Small intestine (tissue), 7 donors: ENCODE measurements around the gene SLCO2B1. TPM values are rescaled to one million over a fixed set of nuclear protein-coding genes. Genes with fewer than 3 reads are reported as not detected.

Source experiments
- DNase-seq, 2 donors: peaks; one replicate each; pipeline versions ENCODE4 v3.0.0 to v3.0.0-alpha.2; 2013
- FAIRE-seq: peaks from 2 replicates; lab custom pipeline; 2012; peaks lifted over from hg19 to GRCh38; lab: Jason Lieb, UNC
- H3K27ac ChIP-seq, 3 donors: one replicate each; pipeline ENCODE4 v1.5.1; 2013; ENCODE audit warnings: low read length in 2 of 3, mild to moderate bottlenecking in 2 of 3, control low read depth in 1 of 3, inconsistent platforms in 1 of 3, low read depth in 1 of 3, moderate library complexity in 1 of 3
- H3K27me3 ChIP-seq, 3 donors: one replicate each; pipeline ENCODE4 v1.6.1; 2013; ENCODE audit warnings: low read length in 3 of 3, inconsistent platforms in 1 of 3; ENCODE audit not compliant: control insufficient read depth in 3 of 3, insufficient read depth in 3 of 3
- H3K36me3 ChIP-seq, 3 donors: one replicate each; pipeline ENCODE4 v1.6.1; 2013; ENCODE audit warnings: low read length in 3 of 3, inconsistent platforms in 1 of 3, low read depth in 1 of 3, mild to moderate bottlenecking in 1 of 3, moderate library complexity in 1 of 3; ENCODE audit not compliant: control insufficient read depth in 3 of 3, insufficient read depth in 2 of 3
- H3K4me1 ChIP-seq, 3 donors: one replicate each; pipeline ENCODE4 v1.6.1; 2013; ENCODE audit warnings: low read length in 2 of 3, inconsistent platforms in 1 of 3, low read depth in 1 of 3, mild to moderate bottlenecking in 1 of 3, moderate library complexity in 1 of 3; ENCODE audit not compliant: control insufficient read depth in 3 of 3, insufficient read depth in 2 of 3
- H3K4me3 ChIP-seq, 3 donors: one replicate each; pipeline ENCODE4 v1.5.1; 2013; ENCODE audit warnings: low read length in 3 of 3, control low read depth in 1 of 3, inconsistent platforms in 1 of 3, low read depth in 1 of 3, mild to moderate bottlenecking in 1 of 3, moderate library complexity in 1 of 3
- H3K9me3 ChIP-seq, 2 donors: one replicate each; pipeline ENCODE4 v1.6.1; 2013; ENCODE audit warnings: low read depth in 1 of 2, low read length in 1 of 2; ENCODE audit not compliant: control insufficient read depth in 2 of 2, insufficient read depth in 1 of 2
- WGBS, 3 donors: extraction: QIAGEN DNeasy Blood & Tissue Kit; methylation state at CpG; one replicate each; pipeline ENCODE4 v1.1.7; 2013; 5-methylcytosine and 5-hydroxymethylcytosine counted together
- polyA plus RNA-seq, 4 donors: library from polyadenylated mRNA; stranded (reverse) in 3 of 4; unstranded in 1 of 4; fragments of 200-250 nt in 3 of 4; fragments of 120-200 nt in 1 of 4; gene quantifications; one replicate each; pipeline versions ENCODE4 v1.2.1 to v1.2.3, GENCODE V29; 2013
- donor health status: healthy with polysubstance abuse.
- donor health status: control.
- donor health status: control.
- donor health status: Bipolar disorder and iron deficiency.
- donor health status: healthy.

The SLCO2B1 gene
- polyA plus RNA-seq, 4 donors, result 10.3 to 141 (median 30.6) TPM

DNA sequence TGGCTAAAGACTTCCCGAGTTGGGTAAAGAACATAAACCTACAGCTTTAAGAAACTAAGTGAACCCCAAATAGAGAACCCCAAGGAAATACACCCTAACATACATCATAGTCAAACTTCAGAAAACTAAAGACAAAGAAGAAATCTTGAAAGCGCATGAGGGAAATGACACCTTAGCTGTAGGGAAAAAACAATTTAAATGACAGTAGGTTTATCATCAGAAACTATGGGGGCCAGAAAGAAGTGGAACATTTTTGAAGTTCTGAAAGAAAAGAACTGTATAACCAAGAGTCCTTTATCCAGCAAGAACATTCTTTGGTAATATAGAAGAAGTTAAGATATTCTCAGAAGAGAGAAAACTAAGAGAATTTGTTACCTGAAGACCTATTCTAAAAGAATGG is 38.7 kb upstream of the SLCO2B1 start:
- Histone ChIP-seq H3K27me3 (peaks cover 0 to 4% (median 2%) of the 10 kb centered on the region in 3 donors), H3K27ac (no peak overlapping the region), H3K36me3 (no peaks in the 10 kb centered on the region), H3K9me3 (peaks cover 0 to 8% of the 10 kb centered on the region in 2 donors), H3K4me3 (no peak overlapping the region), H3K4me1 (no peaks in the 10 kb centered on the region)
- FAIRE-seq, result no peak
- WGBS, 3 donors, result 86 to 89% (median 87%) methylated on average over 2 of the region's 2 CpGs
- DNase-seq, result no peak

DNA sequence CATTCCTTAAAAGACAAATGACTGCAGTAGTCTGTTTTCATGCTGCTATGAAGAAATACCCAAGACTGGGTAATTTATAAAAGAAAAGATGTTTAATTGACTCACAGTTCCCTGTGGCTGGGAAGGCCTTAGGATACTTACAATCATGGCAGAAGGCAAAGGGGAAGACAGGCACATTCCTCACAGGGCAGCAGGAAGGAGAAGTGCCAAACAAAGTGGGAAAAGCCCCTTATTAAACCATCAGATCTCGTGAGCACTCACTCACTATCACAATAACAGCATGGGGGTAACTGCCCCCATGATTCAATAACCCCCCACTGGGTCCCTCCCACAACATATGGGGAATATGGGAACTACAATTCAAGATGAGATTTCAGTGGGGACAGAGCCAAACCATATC is 37.9 kb upstream of the SLCO2B1 start:
- FAIRE-seq (no peak), DNase-seq (no peak)
- no peak overlapping the region for H3K4me3 ChIP-seq
- 33 to 53% (median 46%) methylated on average over 1 of the region's 1 CpG for WGBS, 3 donors
- no peaks in the 10 kb centered on the region for H3K36me3 ChIP-seq
- no peak overlapping the region for H3K27ac ChIP-seq
- H3K9me3 ChIP-seq, result peaks cover 0 to 8% of the 10 kb centered on the region in 2 donors
- peaks cover 0 to 4% (median 2%) of the 10 kb centered on the region in 3 donors for H3K27me3 ChIP-seq
- no peaks in the 10 kb centered on the region for H3K4me1 ChIP-seq

DNA sequence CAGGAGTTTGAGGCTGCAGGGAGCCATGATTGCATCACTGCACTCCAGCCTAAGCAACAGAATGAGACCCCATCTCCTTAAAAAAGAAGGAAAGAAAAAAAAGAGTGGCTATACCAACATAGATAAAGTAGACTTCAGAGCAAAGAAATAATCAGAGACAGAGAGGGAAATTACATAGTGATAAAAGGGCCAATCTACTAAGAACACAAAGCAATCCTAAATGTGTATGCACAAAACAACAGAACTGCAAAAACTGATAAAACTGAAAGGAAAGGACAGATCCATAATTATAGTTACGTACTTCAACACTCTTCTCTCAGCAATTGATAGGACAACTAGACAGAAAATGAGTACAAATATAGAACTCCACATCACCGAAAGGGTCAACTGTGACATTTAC is 36.4 kb upstream of the SLCO2B1 start:
- peaks cover 0 to 4% (median 0%) of the 10 kb centered on the region in 3 donors for H3K27me3 ChIP-seq
- 94 to 97% (median 96%) methylated on average over 2 of the region's 2 CpGs for WGBS, 3 donors
- DNase-seq (no peak), FAIRE-seq (no peak)
- no peak overlapping the region for H3K4me3 ChIP-seq
- peaks cover 0 to 14% of the 10 kb centered on the region in 2 donors for H3K9me3 ChIP-seq
- H3K36me3 ChIP-seq, result no peaks in the 10 kb centered on the region
- H3K4me1 ChIP-seq, result no peaks in the 10 kb centered on the region
- no peak overlapping the region for H3K27ac ChIP-seq

DNA sequence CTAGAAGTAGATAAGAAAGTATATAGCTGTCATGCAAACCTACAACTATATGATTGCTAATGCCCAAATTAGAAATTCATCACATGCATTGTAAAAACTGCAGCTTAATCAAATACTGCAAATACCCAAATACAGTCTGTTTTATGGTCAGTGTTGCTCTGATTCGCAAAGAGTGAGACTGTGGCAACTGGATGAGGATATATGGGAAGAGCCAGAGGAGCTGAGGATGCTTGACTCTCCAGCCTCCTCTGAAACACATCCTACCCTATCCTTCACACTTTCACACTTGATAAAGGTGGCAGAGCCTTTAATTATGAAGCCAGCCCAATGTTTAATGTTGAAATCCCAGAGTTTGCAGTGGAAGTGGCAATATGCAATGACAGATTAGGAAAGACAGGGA is 32.3 kb upstream of the SLCO2B1 start:
- 52 to 90% (median 53%) methylated on average over 1 of the region's 1 CpG for WGBS, 3 donors
- no peak for FAIRE-seq
- DNase-seq, result no peak

DNA sequence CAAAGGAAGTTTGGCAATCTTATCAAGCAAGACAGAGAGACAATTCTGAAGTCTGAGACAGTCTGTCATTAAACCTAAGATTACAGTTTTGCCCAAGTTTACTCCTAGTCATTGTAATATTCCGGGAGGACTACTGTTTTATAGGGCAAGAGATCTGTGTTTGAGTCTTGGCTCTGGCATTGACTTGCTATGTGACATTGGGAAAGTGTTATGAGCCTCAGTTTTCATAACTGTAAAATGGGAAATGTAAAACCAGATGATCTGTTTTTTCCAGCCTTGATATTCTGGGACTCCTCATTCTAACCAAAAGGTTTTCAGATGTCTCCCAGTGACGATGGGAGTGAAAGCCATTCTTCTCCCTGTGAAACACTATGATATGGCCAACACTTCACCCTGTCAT is 24.3 kb upstream of the SLCO2B1 start:
- 76 to 84% (median 77%) methylated on average over 2 of the region's 2 CpGs for WGBS, 3 donors
- Histone ChIP-seq H3K4me1 (no peaks in the 10 kb centered on the region), H3K4me3 (no peak overlapping the region), H3K27me3 (peaks cover 0 to 3% (median 0%) of the 10 kb centered on the region in 3 donors), H3K27ac (no peak overlapping the region), H3K9me3 (peaks cover 0 to 3% of the 10 kb centered on the region in 2 donors), H3K36me3 (no peaks in the 10 kb centered on the region)
- DNase-seq, result no peak
- FAIRE-seq, result no peak

More for the DNA sequence above, 32.3 kb upstream of the SLCO2B1 start:
- H3K27ac ChIP-seq, result no peak overlapping the region
- no peak overlapping the region for H3K4me3 ChIP-seq
- no peaks in the 10 kb centered on the region for H3K4me1 ChIP-seq
- H3K36me3 ChIP-seq, result no peaks in the 10 kb centered on the region
- peaks cover 0 to 14% of the 10 kb centered on the region in 2 donors for H3K9me3 ChIP-seq
- peaks cover 0 to 4% (median 0%) of the 10 kb centered on the region in 3 donors for H3K27me3 ChIP-seq

DNA sequence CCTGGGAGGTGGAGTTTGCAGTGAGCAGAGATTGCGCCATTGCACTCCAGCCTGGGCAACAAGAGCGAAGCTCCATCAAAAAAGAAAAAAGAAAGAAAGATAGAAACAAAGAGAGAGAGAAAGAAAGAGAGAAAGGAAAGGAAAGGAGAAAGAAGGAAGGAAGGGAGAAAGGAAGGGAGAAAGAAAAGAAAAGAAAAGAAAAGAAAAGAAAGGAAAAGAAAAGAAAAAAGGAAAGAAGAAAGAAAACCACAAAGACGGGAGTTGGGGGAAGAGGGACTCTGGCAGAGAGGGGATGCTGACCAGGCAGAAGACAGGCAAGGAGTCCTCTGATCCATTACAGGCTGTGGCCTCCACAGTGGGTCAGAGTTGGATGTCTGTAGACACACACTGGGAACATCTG is 18.8 kb upstream of the SLCO2B1 start:
- Histone ChIP-seq H3K9me3 (peaks cover 0 to 3% of the 10 kb centered on the region in 2 donors), H3K27ac (no peak overlapping the region), H3K27me3 (peaks cover 0 to 19% (median 0%) of the 10 kb centered on the region in 3 donors), H3K4me1 (no peaks in the 10 kb centered on the region), H3K36me3 (no peaks in the 10 kb centered on the region), H3K4me3 (no peak overlapping the region)
- FAIRE-seq, result no peak
- no peak for DNase-seq
- WGBS, 3 donors, result 83 to 87% (median 84%) methylated on average over 3 of the region's 3 CpGs

DNA sequence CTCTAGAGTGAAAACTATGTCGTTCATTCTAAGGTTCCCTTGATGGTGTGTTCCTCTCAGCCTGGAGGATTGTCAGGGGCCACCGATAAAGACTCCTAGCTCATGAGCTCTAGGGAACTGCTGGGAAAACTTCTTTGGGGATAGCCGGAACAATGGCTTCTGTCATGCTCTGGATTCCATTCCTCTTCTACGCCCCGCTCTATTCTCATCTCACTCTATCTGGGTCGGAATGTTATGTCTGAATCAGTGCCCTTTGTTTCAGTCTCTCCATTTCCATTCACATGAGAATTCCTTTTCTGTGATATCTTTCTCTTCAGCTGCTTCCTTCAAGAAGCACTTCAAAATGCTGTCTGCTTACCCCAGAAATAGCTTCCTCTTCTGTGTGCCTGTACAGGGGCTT is 16.9 kb upstream of the SLCO2B1 start:
- H3K27ac ChIP-seq, result no peak overlapping the region
- peaks cover 0 to 20% (median 0%) of the 10 kb centered on the region in 3 donors for H3K27me3 ChIP-seq
- no peaks in the 10 kb centered on the region for H3K4me1 ChIP-seq
- no peak for DNase-seq
- no peak for FAIRE-seq
- 60 to 70% (median 64%) methylated on average over 6 of the region's 6 CpGs for WGBS, 3 donors
- H3K9me3 ChIP-seq, result no peaks in the 10 kb centered on the region
- H3K36me3 ChIP-seq, result no peaks in the 10 kb centered on the region
- H3K4me3 ChIP-seq, result no peak overlapping the region

DNA sequence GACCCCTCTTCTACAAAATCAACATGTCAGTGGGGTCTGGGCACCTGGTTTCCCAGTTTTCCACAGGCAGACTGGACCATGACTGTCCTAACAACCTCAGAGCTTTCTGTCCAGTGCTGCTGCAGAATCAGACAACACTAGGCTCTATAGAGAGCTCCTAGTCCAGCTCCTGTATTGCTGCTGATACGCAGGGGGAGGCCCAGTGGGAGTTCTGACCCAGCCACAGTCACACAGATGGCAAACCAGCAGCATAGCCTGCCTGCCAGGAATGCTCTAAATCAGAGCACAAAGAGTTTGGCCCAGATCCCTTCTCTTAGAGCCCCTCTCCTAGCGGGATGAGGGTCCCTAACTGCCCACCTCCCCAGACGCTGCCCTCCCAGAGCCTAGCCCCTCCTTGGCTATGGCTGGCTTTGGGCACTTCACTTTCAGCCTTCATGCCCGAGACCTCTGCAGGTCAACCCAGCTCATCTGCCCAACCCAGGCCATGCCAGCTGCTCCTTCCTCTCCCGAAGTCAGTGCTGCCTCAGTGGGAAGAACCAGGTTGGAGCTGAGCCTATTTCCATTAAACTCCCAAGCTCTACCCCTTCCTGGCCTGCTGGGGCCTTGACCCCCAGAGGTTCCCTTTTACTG is 15.8 kb upstream of the SLCO2B1 start:
- FAIRE-seq, result no peak

DNA sequence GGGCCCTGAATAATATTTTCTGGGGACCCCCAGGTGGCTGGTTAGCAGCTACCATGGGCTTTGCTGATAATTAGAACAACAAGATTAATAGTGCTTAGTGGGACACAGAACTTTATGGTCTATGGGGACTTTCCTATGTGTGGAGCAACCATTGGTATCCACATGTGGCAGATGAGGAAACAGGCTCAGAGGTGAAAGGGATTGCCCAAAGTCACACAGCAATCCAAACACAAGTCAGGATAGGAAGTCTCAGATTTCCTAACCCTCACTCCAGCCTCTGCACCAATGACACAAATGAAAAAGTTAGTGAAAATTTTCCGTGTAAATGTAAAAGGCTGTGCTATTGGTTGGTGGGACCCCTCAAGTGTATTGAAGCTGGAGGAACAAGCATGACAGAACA is 15.3 kb upstream of the SLCO2B1 start:
- no peak overlapping the region for H3K4me3 ChIP-seq
- H3K4me1 ChIP-seq, result no peaks in the 10 kb centered on the region
- DNase-seq (no peak), FAIRE-seq (no peak)
- no peak overlapping the region for H3K27ac ChIP-seq
- H3K36me3 ChIP-seq, result no peaks in the 10 kb centered on the region
- WGBS, 3 donors, result 78 to 85% (median 85%) methylated on average over 1 of the region's 1 CpG
- H3K27me3 ChIP-seq, result peaks cover 0 to 20% (median 0%) of the 10 kb centered on the region in 3 donors
- H3K9me3 ChIP-seq, result no peaks in the 10 kb centered on the region

More for the DNA sequence above, 15.8 kb upstream of the SLCO2B1 start:
- H3K36me3 ChIP-seq, result no peaks in the 10 kb centered on the region
- peaks cover 0 to 20% (median 0%) of the 10 kb centered on the region in 3 donors for H3K27me3 ChIP-seq
- no peaks in the 10 kb centered on the region for H3K4me1 ChIP-seq
- H3K9me3 ChIP-seq, result no peaks in the 10 kb centered on the region
- no peak overlapping the region for H3K4me3 ChIP-seq
- DNase-seq, result no peak
- WGBS, 3 donors, result 56 to 84% (median 60%) methylated on average over 5 of the region's 5 CpGs
- H3K27ac ChIP-seq, result no peak overlapping the region
